Thoracic aorta (tissue), 2 donors: ENCODE data around the gene HOXD8. TPM values are rescaled to one million over a fixed set of nuclear protein-coding genes. Genes with fewer than 3 reads are reported as not detected.
A peak's percentile ranks its signal among the peaks of the same experiment; 100 is the strongest.

Experiments used
- ATAC-seq: fragments of 150-250 bp; one replicate; pipeline ENCODE4 v1.8.0; 2017; ENCODE audit warnings: low read depth; ENCODE audit not compliant: insufficient number of reproducible peaks, low FRiP score
- DNase-seq: peaks from one replicate; pipeline ENCODE4 v3.0.0-alpha.2; 2020; ENCODE audit warnings: low spot score
- H3K27ac ChIP-seq, 2 donors: fragments of 200-600 bp; sonication (generic); 1 replicate in 1 of 2; 2 replicates in 1 of 2; pipeline ENCODE4 v1.5.1; 2016; ENCODE audit warnings: mild to moderate bottlenecking in 2 of 2, moderate library complexity in 2 of 2
- H3K27me3 ChIP-seq: fragments of 200-600 bp; sonication (generic); replicated peaks from 2 replicates; pipeline ENCODE4 v1.6.0; 2016; ENCODE audit warnings: mild to moderate bottlenecking; ENCODE audit not compliant: insufficient read depth
- H3K36me3 ChIP-seq: fragments of 200-600 bp; sonication (generic); one replicate; pipeline ENCODE4 v1.5.1; 2016
- H3K4me1 ChIP-seq, 2 donors: fragments of 200-600 bp; sonication (generic); 1 replicate in 1 of 2; 2 replicates in 1 of 2; pipeline versions ENCODE4 v1.5.1 to v1.6.0; 2016; ENCODE audit warnings: low read depth in 2 of 2, mild to moderate bottlenecking in 1 of 2; ENCODE audit not compliant: control insufficient read depth in 1 of 2
- H3K4me3 ChIP-seq: fragments of 200-600 bp; sonication (generic); 2 replicates; pipeline ENCODE4 v1.5.1; 2016; ENCODE audit warnings: mild to moderate bottlenecking
- H3K9me3 ChIP-seq: fragments of 200-600 bp; sonication (generic); 2 replicates; pipeline ENCODE4 v1.5.1; 2016
- CTCF ChIP-seq: fragments of 200-600 bp; sonication (generic); IDR thresholded peaks from one replicate; pipeline ENCODE4 v1.5.1; 2019; ENCODE audit warnings: antibody characterized with exemption
- total RNA-seq, 2 donors: library from RNA; depleted of rRNA; stranded (reverse); fragments of >200 nt; gene quantifications; one replicate each; pipeline versions ENCODE4 v1.1.0 to v1.2.3, GENCODE V29; 2016

HOXD8 gene
- total RNA-seq, 2 donors from 2014 or later, result 3.9 to 11.2 TPM

- ATAC-seq, result no peak
- H3K27ac ChIP-seq, result peak overlapping the region in 1 of 2 donors; percentile 8
Measured at GRCh38 chr2:176171351-176172006, 42.0 kb downstream of the HOXD8 start.

GRCh38 chr2:176172007-176172894 lies 42.7 kb downstream of the HOXD8 start:
- no peak for TF ChIP-seq CTCF
- Histone ChIP-seq H3K27ac (no peak overlapping the region), H3K36me3 (no peaks in the 10 kb centered on the region), H3K9me3 (no peaks in the 10 kb centered on the region), H3K4me1 (no peaks in the 10 kb centered on the region), H3K4me3 (peak overlapping the region; percentile 33), H3K27me3 (peaks cover 16% of the 10 kb centered on the region)
- ATAC-seq (no peak), DNase-seq (no peak)

More at GRCh38 chr2:176171351-176172006, 42.0 kb downstream of the HOXD8 start:
- H3K4me3 ChIP-seq, result peak overlapping the region; percentile 33
- TF ChIP-seq CTCF, result no peak
- no peak for DNase-seq
- no peaks in the 10 kb centered on the region for H3K9me3 ChIP-seq
- peaks cover 16% of the 10 kb centered on the region for H3K27me3 ChIP-seq
- no peaks in the 10 kb centered on the region for H3K36me3 ChIP-seq
- no peaks in the 10 kb centered on the region for H3K4me1 ChIP-seq

- Histone ChIP-seq H3K36me3 (no peaks in the 10 kb centered on the region), H3K4me1 (peaks cover 0 to 6% of the 10 kb centered on the region in 2 donors), H3K27me3 (peaks cover 17% of the 10 kb centered on the region), H3K4me3 (no peak overlapping the region), H3K27ac (no peak overlapping the region), H3K9me3 (no peaks in the 10 kb centered on the region)
- DNase-seq (no peak), ATAC-seq (no peak)
- no peak for TF ChIP-seq CTCF
Measured at GRCh38 chr2:176172895-176173566, 43.5 kb downstream of the HOXD8 start.

GRCh38 chr2:176173567-176174381 lies 44.3 kb downstream of the HOXD8 start:
- no peak overlapping the region for H3K27ac ChIP-seq
- H3K36me3 ChIP-seq, result no peaks in the 10 kb centered on the region
- DNase-seq (no peak), ATAC-seq (no peak)
- H3K4me3 ChIP-seq, result no peak overlapping the region
- peaks cover 22% of the 10 kb centered on the region for H3K27me3 ChIP-seq
- H3K4me1 ChIP-seq, result peaks cover 0 to 11% of the 10 kb centered on the region in 2 donors
- no peak for TF ChIP-seq CTCF
- H3K9me3 ChIP-seq, result no peaks in the 10 kb centered on the region
